Measurements from ENCODE around the gene VPS8.

The VPS8 gene

DNA sequence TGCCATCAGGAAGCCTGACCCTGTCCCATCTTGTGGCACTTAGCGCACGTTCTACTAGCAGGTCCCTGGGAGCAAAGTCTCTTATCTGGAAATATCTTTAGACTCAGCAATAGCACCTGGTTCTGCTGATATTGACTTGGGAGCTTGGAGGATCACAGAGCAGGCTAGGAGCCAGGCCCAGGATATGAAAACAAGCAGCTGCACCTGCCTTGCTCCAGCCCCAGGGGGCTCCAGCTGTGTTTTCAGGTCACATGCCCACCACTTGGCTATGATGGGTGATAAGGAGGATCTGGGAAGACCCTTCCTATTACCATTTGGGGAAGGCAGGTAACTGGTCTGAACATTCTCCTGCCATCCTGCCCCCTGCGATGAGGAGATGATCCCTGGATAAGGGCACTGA is 253.1 kb downstream of the VPS8 start:
- Histone ChIP-seq H4K20me1 (ENCODE audit: insufficient read depth, low read length) (no peaks in the 10 kb centered on the region), H3K4me3 (ENCODE audit: low read depth, low read length, poor library complexity, severe bottlenecking) (no peak overlapping the region), H3K27ac (ENCODE audit: low read depth, low read length, poor library complexity, severe bottlenecking) (no peak overlapping the region), H3K9ac (ENCODE audit: low read length) (no peak overlapping the region), H3K4me1 (ENCODE audit: insufficient read depth, low read length, severe bottlenecking) (no peaks in the 10 kb centered on the region), H3K27me3 (ENCODE audit: insufficient read depth, low read length) (peaks cover 3% of the 10 kb centered on the region; the same call in 1 of the 2 replicates), H3K36me3 (ENCODE audit: insufficient read depth, low read length) (no peaks in the 10 kb centered on the region), H3K9me3 (ENCODE audit: low read length) (peaks cover 8% of the 10 kb centered on the region; the same call in 1 of the 2 replicates), H3K79me2 (ENCODE audit: insufficient read depth, low read length) (no peaks in the 10 kb centered on the region), H3K9me2 (ENCODE audit: low read depth, low read length) (no peaks in the 10 kb centered on the region), H3F3A (ENCODE audit: insufficient read depth, low read length) (no peaks in the 10 kb centered on the region), H2AFZ (ENCODE audit: low read length) (no peak overlapping the region), H3K4me2 (ENCODE audit: low read length) (no peak overlapping the region)
- TF ChIP-seq EZH2 (IDR thresholded peaks at IDR 0.05; ENCODE audit: borderline replicate concordance, low read length) = no peak
- TF ChIP-seq, protein P1, sequence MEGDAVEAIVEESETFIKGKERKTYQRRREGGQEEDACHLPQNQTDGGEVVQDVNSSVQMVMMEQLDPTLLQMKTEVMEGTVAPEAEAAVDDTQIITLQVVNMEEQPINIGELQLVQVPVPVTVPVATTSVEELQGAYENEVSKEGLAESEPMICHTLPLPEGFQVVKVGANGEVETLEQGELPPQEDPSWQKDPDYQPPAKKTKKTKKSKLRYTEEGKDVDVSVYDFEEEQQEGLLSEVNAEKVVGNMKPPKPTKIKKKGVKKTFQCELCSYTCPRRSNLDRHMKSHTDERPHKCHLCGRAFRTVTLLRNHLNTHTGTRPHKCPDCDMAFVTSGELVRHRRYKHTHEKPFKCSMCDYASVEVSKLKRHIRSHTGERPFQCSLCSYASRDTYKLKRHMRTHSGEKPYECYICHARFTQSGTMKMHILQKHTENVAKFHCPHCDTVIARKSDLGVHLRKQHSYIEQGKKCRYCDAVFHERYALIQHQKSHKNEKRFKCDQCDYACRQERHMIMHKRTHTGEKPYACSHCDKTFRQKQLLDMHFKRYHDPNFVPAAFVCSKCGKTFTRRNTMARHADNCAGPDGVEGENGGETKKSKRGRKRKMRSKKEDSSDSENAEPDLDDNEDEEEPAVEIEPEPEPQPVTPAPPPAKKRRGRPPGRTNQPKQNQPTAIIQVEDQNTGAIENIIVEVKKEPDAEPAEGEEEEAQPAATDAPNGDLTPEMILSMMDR (IDR thresholded peaks at IDR 0.05; ENCODE audit: low read length) = peak; percentile 24; the same call in 1 of the 2 replicates

DNA sequence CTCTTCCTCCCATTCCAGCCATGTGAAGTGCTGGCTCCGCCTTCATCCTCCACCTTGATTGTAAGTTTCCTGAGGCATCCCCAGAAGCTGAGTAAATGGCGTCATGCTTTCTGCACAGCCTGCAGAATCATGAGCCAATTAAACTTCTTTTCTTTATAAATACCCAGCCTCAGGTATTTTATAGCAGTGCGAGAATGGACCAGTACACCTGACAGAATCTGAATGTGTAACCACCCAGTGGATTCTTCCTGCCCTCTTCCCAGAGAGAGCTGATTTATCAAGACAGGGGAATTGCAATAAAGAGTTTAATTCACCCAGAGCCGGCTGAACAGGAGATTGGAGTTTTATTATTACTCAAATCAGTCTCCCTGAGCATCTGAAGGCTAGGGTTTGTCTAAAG is 254.3 kb downstream of the VPS8 start:
- Histone ChIP-seq H3K9me3 (ENCODE audit: low read length) (no peaks in the 10 kb centered on the region), H3K79me2 (ENCODE audit: insufficient read depth, low read length) (no peaks in the 10 kb centered on the region), H4K20me1 (ENCODE audit: insufficient read depth, low read length) (no peaks in the 10 kb centered on the region), H3F3A (ENCODE audit: insufficient read depth, low read length) (no peaks in the 10 kb centered on the region), H3K9me2 (ENCODE audit: low read depth, low read length) (no peaks in the 10 kb centered on the region), H3K27me3 (ENCODE audit: insufficient read depth, low read length) (peaks cover 3% of the 10 kb centered on the region; the same call in 1 of the 2 replicates), H3K9ac (ENCODE audit: low read length) (no peak overlapping the region), H3K4me3 (ENCODE audit: low read depth, low read length, poor library complexity, severe bottlenecking) (no peak overlapping the region), H3K36me3 (ENCODE audit: insufficient read depth, low read length) (no peaks in the 10 kb centered on the region), H3K4me2 (ENCODE audit: low read length) (no peak overlapping the region), H2AFZ (ENCODE audit: low read length) (no peak overlapping the region), H3K27ac (ENCODE audit: low read depth, low read length, poor library complexity, severe bottlenecking) (no peak overlapping the region), H3K4me1 (ENCODE audit: insufficient read depth, low read length, severe bottlenecking) (no peaks in the 10 kb centered on the region)
- TF ChIP-seq EZH2 (IDR thresholded peaks at IDR 0.05; ENCODE audit: borderline replicate concordance, low read length) = no peak
- TF ChIP-seq, protein P1 (IDR thresholded peaks at IDR 0.05; ENCODE audit: low read length) = no peak

DNA sequence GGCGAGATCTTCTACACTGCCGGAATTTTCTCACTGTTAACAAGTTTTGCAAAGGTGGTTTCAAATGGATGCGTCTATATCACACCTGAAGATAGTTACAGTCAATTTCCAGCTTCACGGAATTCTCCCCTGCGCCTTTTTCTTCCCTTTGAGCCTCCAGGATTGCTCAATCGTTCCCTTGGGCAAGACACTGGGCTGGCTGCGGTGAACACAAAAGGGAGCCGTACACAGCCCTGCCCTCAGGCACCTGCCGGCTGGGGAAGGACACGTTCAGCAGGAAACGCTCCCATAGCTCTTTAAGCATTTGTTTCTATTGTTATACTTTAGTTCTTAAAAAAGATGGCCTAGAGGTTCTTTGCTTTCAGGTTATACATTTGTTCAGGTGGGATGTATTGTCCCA is 255.2 kb downstream of the VPS8 start:
- Histone ChIP-seq H3K4me3 (ENCODE audit: low read depth, low read length, poor library complexity, severe bottlenecking) (no peak overlapping the region), H3K79me2 (ENCODE audit: insufficient read depth, low read length) (no peaks in the 10 kb centered on the region), H4K20me1 (ENCODE audit: insufficient read depth, low read length) (no peaks in the 10 kb centered on the region), H3K4me2 (ENCODE audit: low read length) (no peak overlapping the region), H3K9ac (ENCODE audit: low read length) (no peak overlapping the region), H3K4me1 (ENCODE audit: insufficient read depth, low read length, severe bottlenecking) (no peaks in the 10 kb centered on the region), H3K9me3 (ENCODE audit: low read length) (no peaks in the 10 kb centered on the region), H3F3A (ENCODE audit: insufficient read depth, low read length) (no peaks in the 10 kb centered on the region), H3K36me3 (ENCODE audit: insufficient read depth, low read length) (no peaks in the 10 kb centered on the region), H3K9me2 (ENCODE audit: low read depth, low read length) (no peaks in the 10 kb centered on the region), H3K27me3 (ENCODE audit: insufficient read depth, low read length) (peaks cover 3% of the 10 kb centered on the region; the same call in 1 of the 2 replicates), H2AFZ (ENCODE audit: low read length) (no peak overlapping the region), H3K27ac (ENCODE audit: low read depth, low read length, poor library complexity, severe bottlenecking) (no peak overlapping the region)
- TF ChIP-seq, protein P1 (IDR thresholded peaks at IDR 0.05; ENCODE audit: low read length) = no peak
- TF ChIP-seq EZH2 (IDR thresholded peaks at IDR 0.05; ENCODE audit: borderline replicate concordance, low read length) = no peak

All from OCI-LY1 (cell line).